ENCODE measurements around the gene HCRTR1.

- TF ChIP-seq, protein P1, sequence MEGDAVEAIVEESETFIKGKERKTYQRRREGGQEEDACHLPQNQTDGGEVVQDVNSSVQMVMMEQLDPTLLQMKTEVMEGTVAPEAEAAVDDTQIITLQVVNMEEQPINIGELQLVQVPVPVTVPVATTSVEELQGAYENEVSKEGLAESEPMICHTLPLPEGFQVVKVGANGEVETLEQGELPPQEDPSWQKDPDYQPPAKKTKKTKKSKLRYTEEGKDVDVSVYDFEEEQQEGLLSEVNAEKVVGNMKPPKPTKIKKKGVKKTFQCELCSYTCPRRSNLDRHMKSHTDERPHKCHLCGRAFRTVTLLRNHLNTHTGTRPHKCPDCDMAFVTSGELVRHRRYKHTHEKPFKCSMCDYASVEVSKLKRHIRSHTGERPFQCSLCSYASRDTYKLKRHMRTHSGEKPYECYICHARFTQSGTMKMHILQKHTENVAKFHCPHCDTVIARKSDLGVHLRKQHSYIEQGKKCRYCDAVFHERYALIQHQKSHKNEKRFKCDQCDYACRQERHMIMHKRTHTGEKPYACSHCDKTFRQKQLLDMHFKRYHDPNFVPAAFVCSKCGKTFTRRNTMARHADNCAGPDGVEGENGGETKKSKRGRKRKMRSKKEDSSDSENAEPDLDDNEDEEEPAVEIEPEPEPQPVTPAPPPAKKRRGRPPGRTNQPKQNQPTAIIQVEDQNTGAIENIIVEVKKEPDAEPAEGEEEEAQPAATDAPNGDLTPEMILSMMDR (conservative IDR thresholded peaks at IDR 0.05; ENCODE audit: low read depth, low read length), result no peak
- no peak for TF ChIP-seq EZH2 (IDR thresholded peaks at IDR 0.05; ENCODE audit: borderline replicate concordance, low read depth, low read length, poor library complexity, severe bottlenecking)
These were observed 38.1 kb upstream of the HCRTR1 start for GRCh38 chr1:31579374-31579773.

Data from A673 (cell line).